A549 (cell line): ENCODE data around the gene AKNAD1. TPM values are rescaled to one million over a fixed set of nuclear protein-coding genes. Genes with fewer than 3 reads are reported as not detected.
"Not testable (repeated sequence)": the region's sequence is repeated elsewhere in the genome, so short reads cannot be mapped to it uniquely, and the experiment has no call there.

Source experiments
- ATAC-seq, 2 experiments: fragments of 200-7000 bp in 1 of 2; fragments of >200 bp in 1 of 2; cut with Nextera tagmentation in 1 of 2; cut with Tn5 transposase in 1 of 2; 3 replicates each; pipeline versions ENCODE4 v1.8.0 to v1.9.1; 2018 to 2020; ENCODE audit warnings: mild to moderate bottlenecking in 1 of 2, moderate library complexity in 1 of 2
- CTCF ChIA-PET: fragments of 300-600 bp; sonication (Branson Sonifier 250); formaldehyde crosslinking; extraction: SDS; loops from one replicate; lab custom pipeline; 2021; ENCODE audit warnings: antibody characterized with exemption, inconsistent platforms; lab: Yijun Ruan, JAX
- POLR2A ChIA-PET: fragments of 350-600 bp; formaldehyde crosslinking; extraction: SDS; loops from one replicate; lab custom pipeline; 2021; ENCODE audit warnings: antibody characterized with exemption, inconsistent platforms; lab: Yijun Ruan, JAX
- DNase-seq, 2 experiments: peaks; one replicate each; pipeline versions ENCODE4 v3.0.0 to v3.0.0-alpha.2; 2011 to 2016; ENCODE audit warnings: low read depth in 1 of 2, low spot score in 1 of 2
- FAIRE-seq: peaks from 2 replicates; lab custom pipeline; 2011; peaks lifted over from hg19 to GRCh38; lab: Jason Lieb, UNC
- H3K27ac ChIP-seq, 2 experiments: fragments of >200 bp; sonication (Bioruptor Twin); formaldehyde crosslinking; 3 replicates each; pipeline ENCODE4 v1.5.1; 2016 to 2017
- H3K4me1 ChIP-seq: fragments of >200 bp; sonication (Bioruptor Twin); formaldehyde crosslinking; 3 replicates; pipeline ENCODE4 v1.6.1; 2016
- H3K4me2 ChIP-seq: fragments of >200 bp; sonication (Bioruptor Twin); formaldehyde crosslinking; 3 replicates; pipeline ENCODE4 v1.6.1; 2016
- H3K4me3 ChIP-seq: fragments of >200 bp; sonication (Bioruptor Twin); formaldehyde crosslinking; 3 replicates; pipeline ENCODE4 v1.5.1; 2016
- H3K9me3 ChIP-seq: fragments of >200 bp; sonication (Bioruptor Twin); formaldehyde crosslinking; 3 replicates; pipeline ENCODE4 v1.6.1; 2016
- CBX8 ChIP-seq: fragments of 200-600 bp; sonication (generic); IDR thresholded peaks from 2 replicates; pipeline ENCODE4 v1.6.1; 2016
- EHF ChIP-seq: fragments of 250-450 bp; sonication (Bioruptor Pico); IDR thresholded peaks from 2 replicates; pipeline ENCODE4 v1.5.0; 2020; ENCODE audit warnings: mild to moderate bottlenecking
- EP300 ChIP-seq, 2 experiments: fragments of >200 bp; sonication (Bioruptor Twin); formaldehyde crosslinking; IDR thresholded peaks; 2 replicates in 1 of 2; 3 replicates in 1 of 2; pipeline ENCODE4 v1.6.1; 2016 to 2017
- ESRRA ChIP-seq: fragments of 150-350 bp; IDR thresholded peaks from 2 replicates; pipeline ENCODE4 v1.6.1; 2014; ENCODE audit warnings: mild to moderate bottlenecking, low read length, borderline replicate concordance
- HDAC2 ChIP-seq: fragments of 200-600 bp; sonication (generic); IDR thresholded peaks from 2 replicates; pipeline ENCODE4 v1.6.1; 2016
- HES2 ChIP-seq: fragments of >200 bp; sonication (Bioruptor Twin); formaldehyde crosslinking; IDR thresholded peaks from 2 replicates; pipeline ENCODE4 v1.6.1; 2016
- HEYL ChIP-seq: fragments of 250-450 bp; sonication (Bioruptor Pico); IDR thresholded peaks from 2 replicates; pipeline ENCODE4 v1.8.0; 2021; ENCODE audit warnings: mild to moderate bottlenecking, moderate library complexity
- HOXA7 ChIP-seq: fragments of 250-450 bp; sonication (Bioruptor Pico); IDR thresholded peaks from 2 replicates; pipeline ENCODE4 v1.5.0; 2020; ENCODE audit warnings: mild to moderate bottlenecking, moderate library complexity
- NFE2L2 ChIP-seq: fragments of 150-350 bp; conservative IDR thresholded peaks from 2 replicates; pipeline ENCODE4 v1.6.1; 2014; ENCODE audit warnings: low read length
- PHF8 ChIP-seq: fragments of 200-600 bp; sonication (generic); IDR thresholded peaks from 2 replicates; pipeline ENCODE4 v1.6.1; 2016; ENCODE audit warnings: low read depth, mild to moderate bottlenecking, antibody characterized with exemption, moderate library complexity, borderline replicate concordance
- POLR2A ChIP-seq: IDR thresholded peaks from 2 replicates; pipeline ENCODE4 v1.6.1; 2012; ENCODE audit warnings: mild to moderate bottlenecking, low read length
- TFCP2L1 ChIP-seq: fragments of 250-450 bp; sonication (Bioruptor Pico); IDR thresholded peaks from 2 replicates; pipeline ENCODE4 v1.5.0; 2021; ENCODE audit warnings: mild to moderate bottlenecking
- WGBS: methylation state at CpG from one replicate; pipeline ENCODE4 v1.1.6; 2017; ENCODE audit errors: missing lambda C conversion rate; 5-methylcytosine and 5-hydroxymethylcytosine counted together
- polyA plus RNA-seq, 4 experiments: library from polyadenylated mRNA; depleted of rRNA in 3 of 4; stranded (reverse); fragments of >200 nt; fragmentation: RNase III in 1 of 4; extraction: RNeasy Plus Mini Kit Qiagen cat#74134 plus additional on column Dnase treatment in 1 of 4; gene quantifications; 2 replicates in 3 of 4; 3 replicates in 1 of 4; pipeline ENCODE4 v1.2.3, GENCODE V29; 2011 to 2017
- TF ChIP-seq, protein P1 (sequence below): fragments of >200 bp; sonication (Bioruptor Twin); formaldehyde crosslinking; IDR thresholded peaks from 3 replicates; pipeline ENCODE4 v1.5.1; 2016
- TF ChIP-seq, protein P2 (sequence below): fragments of 250-450 bp; sonication (Bioruptor Pico); IDR thresholded peaks from 2 replicates; pipeline ENCODE4 v1.5.0; 2020; ENCODE audit warnings: low read depth, mild to moderate bottlenecking, moderate library complexity

The AKNAD1 gene
- polyA plus RNA-seq, 2 of the 4 experiments (the other 2 are of a cell fraction) = 0.56 to 1.3 TPM

- no peak for DNase-seq
- CTCF ChIA-PET = interaction anchor here (0.9 to 3.1 kb wide), 3 partner anchors 8 to 61 kb away, joined by 3 to 19 read pairs (median 10); no protein-coding TSS in a partner anchor
- FAIRE-seq = no peak
- H3K4me2 ChIP-seq = no peak overlapping the region
- H3K4me3 ChIP-seq = no peak overlapping the region
- TF ChIP-seq TFCP2L1 (CRISPR knock-in tag) (no peak), ESRRA (no peak), HEYL (CRISPR knock-in tag) (no peak), CBX8 (no peak), HDAC2 (no peak)
- TF ChIP-seq, protein P1, sequence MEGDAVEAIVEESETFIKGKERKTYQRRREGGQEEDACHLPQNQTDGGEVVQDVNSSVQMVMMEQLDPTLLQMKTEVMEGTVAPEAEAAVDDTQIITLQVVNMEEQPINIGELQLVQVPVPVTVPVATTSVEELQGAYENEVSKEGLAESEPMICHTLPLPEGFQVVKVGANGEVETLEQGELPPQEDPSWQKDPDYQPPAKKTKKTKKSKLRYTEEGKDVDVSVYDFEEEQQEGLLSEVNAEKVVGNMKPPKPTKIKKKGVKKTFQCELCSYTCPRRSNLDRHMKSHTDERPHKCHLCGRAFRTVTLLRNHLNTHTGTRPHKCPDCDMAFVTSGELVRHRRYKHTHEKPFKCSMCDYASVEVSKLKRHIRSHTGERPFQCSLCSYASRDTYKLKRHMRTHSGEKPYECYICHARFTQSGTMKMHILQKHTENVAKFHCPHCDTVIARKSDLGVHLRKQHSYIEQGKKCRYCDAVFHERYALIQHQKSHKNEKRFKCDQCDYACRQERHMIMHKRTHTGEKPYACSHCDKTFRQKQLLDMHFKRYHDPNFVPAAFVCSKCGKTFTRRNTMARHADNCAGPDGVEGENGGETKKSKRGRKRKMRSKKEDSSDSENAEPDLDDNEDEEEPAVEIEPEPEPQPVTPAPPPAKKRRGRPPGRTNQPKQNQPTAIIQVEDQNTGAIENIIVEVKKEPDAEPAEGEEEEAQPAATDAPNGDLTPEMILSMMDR = no peak
- H3K27ac ChIP-seq = no peak overlapping the region
- H3K9me3 ChIP-seq = no peaks in the 10 kb centered on the region
- no peak for ATAC-seq
- WGBS = 85% methylated on average over 7 of the region's 7 CpGs
- POLR2A ChIA-PET = no interaction called here
- peaks cover 16% of the 10 kb centered on the region for H3K4me1 ChIP-seq
Observed at GRCh38 chr1:108889706-108890384, 33.0 kb upstream of the AKNAD1 start.

DNA sequence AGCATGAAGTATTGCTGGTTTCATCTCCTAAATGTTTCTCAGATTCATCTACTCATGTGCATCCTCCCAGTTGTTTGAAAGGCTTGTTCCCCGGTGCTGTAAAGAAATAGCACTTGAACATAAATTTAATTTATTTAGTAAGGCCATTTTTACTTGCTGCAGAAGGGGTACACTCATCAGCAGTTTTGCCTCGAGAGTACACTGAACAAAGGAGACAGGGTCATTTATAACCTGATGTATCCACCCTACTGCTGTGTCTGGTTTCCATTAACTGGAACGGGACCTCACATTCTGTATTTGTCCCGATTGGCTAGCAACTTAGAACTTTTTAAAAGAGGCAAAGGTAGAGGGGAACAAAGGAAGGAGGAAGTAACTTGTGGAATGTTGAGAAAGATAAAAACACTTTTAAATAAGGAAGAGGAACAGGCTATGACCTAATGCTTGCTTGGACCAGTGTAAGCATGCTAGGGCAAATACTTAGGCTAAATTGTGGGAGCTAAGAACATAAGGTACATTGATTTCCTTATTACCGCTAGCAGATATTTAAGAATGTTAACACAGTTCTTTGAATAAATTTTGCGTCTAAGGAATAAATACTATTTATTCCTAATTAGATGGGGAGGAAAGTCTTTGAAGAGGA lies 32.2 kb upstream of the AKNAD1 start:
- H3K4me3 ChIP-seq, H3K27ac ChIP-seq, POLR2A ChIA-PET, H3K4me2 ChIP-seq, ATAC-seq, H3K9me3 ChIP-seq, FAIRE-seq, DNase-seq: not testable (repeated sequence)
- CTCF ChIA-PET = interaction anchor here (0.9 to 3.1 kb wide), 3 partner anchors 9 to 72 kb away, joined by 3 to 19 read pairs (median 10); no protein-coding TSS in a partner anchor
- peaks cover 16% of the 10 kb centered on the region for H3K4me1 ChIP-seq
- WGBS = 92% methylated on average over 6 of the region's 6 CpGs

DNA sequence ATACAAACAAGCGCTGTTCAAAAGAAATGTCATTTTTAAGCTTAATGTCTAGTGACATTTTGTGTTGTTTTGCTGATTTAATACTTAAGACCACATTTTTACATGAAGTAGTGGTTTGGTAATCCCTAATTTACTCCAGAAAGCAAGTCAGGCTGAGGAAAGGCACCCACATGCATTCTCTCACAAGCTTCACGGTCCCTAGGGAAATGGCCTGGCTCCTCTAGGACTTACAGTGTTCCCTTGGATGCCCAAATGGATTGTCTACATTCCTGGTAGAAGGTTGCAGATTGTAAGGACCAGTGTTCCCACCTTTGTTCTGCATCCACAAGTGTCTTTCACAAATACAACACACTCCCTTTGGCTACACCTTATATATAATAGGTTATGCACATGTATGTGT lies 29.4 kb upstream of the AKNAD1 start:
- FAIRE-seq = no peak
- H3K27ac ChIP-seq = no peak overlapping the region
- WGBS = 92% methylated on average over 2 of the region's 2 CpGs
- no peaks in the 10 kb centered on the region for H3K9me3 ChIP-seq
- H3K4me3 ChIP-seq = no peak overlapping the region
- ChIA-PET POLR2A (no interaction called here), CTCF (interaction anchor here (1.1 to 1.7 kb wide), 5 partner anchors 8 to 58 kb away, joined by 3 to 5 read pairs (median 4); no protein-coding TSS in a partner anchor)
- TF ChIP-seq, protein P2, sequence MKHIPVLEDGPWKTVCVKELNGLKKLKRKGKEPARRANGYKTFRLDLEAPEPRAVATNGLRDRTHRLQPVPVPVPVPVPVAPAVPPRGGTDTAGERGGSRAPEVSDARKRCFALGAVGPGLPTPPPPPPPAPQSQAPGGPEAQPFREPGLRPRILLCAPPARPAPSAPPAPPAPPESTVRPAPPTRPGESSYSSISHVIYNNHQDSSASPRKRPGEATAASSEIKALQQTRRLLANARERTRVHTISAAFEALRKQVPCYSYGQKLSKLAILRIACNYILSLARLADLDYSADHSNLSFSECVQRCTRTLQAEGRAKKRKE = no peak
- TF ChIP-seq EHF (no peak), NFE2L2 (no peak), PHF8 (no peak), HDAC2 (no peak), EP300 (IDR thresholded peaks at IDR 0.05) (no peak), HES2 (no peak), HEYL (CRISPR knock-in tag) (no peak), POLR2A (no peak), ESRRA (no peak), HOXA7 (CRISPR knock-in tag) (no peak)
- TF ChIP-seq, protein P1 = no peak
- no peak for DNase-seq
- H3K4me1 ChIP-seq = peaks cover 2% of the 10 kb centered on the region; the same call in 2 of the 3 replicates
- H3K4me2 ChIP-seq = no peak overlapping the region
- ATAC-seq = no peak
